Esophagus squamous epithelium (tissue), 5 donors: ENCODE data around the gene C22orf23. TPM values are rescaled to one million over a fixed set of nuclear protein-coding genes. Genes with fewer than 3 reads are reported as not detected.

Experiments used
- DNase-seq: peaks from one replicate; lab custom pipeline; 2025; lab: John Stamatoyannopoulos, UW
- H3K27ac ChIP-seq, 4 donors: fragments of 200-600 bp; sonication (generic); one replicate each; pipeline ENCODE4 v1.5.1; 2016 to 2019; ENCODE audit warnings: mild to moderate bottlenecking in 1 of 4
- H3K27me3 ChIP-seq, 4 donors: fragments of 200-600 bp; sonication (generic); 1 replicate in 3 of 4; 2 replicates in 1 of 4; pipeline versions ENCODE4 v1.5.1 to v1.6.0; 2017 to 2021; ENCODE audit warnings: antibody characterized with exemption in 1 of 4
- H3K36me3 ChIP-seq, 3 donors: fragments of 200-600 bp; sonication (generic); one replicate each; pipeline ENCODE4 v1.5.1; 2016 to 2019
- H3K4me1 ChIP-seq, 3 donors: fragments of 200-600 bp; sonication (generic); one replicate each; pipeline ENCODE4 v1.5.1; 2017 to 2019
- H3K4me3 ChIP-seq, 4 donors: fragments of 200-600 bp; sonication (generic); 1 replicate in 3 of 4; 2 replicates in 1 of 4; pipeline ENCODE4 v1.5.1; 2016 to 2019; ENCODE audit warnings: mild to moderate bottlenecking in 2 of 4, moderate library complexity in 1 of 4
- H3K9me3 ChIP-seq, 3 donors: fragments of 200-600 bp; sonication (generic); one replicate each; pipeline ENCODE4 v1.5.1; 2016 to 2019
- POLR2A ChIP-seq, 4 donors: fragments of 450-650 bp; IDR thresholded peaks; one replicate each; pipeline ENCODE4 v1.6.1; 2017; ENCODE audit warnings: antibody characterized with exemption in 4 of 4, mild to moderate bottlenecking in 4 of 4, moderate library complexity in 3 of 4
- WGBS, 2 donors: methylation state at CpG; one replicate each; pipeline ENCODE4 v1.1.5; 2018; 5-methylcytosine and 5-hydroxymethylcytosine counted together
- intact Hi-C: fragments of 100-400 bp; cut with DNase I; formaldehyde crosslinking; loops from one replicate; pipeline ENCODE4 v1.15.0; 2022
- total RNA-seq, 4 donors: library from RNA; depleted of rRNA; stranded (reverse); fragments of >200 nt; gene quantifications; one replicate each; pipeline ENCODE4 v1.1.0, GENCODE V29; 2016
- TF ChIP-seq, protein P1 (sequence below), 6 experiments: fragments of 450-650 bp in 4 of 6; fragments of 200-600 bp in 2 of 6; sonication (generic) in 2 of 6; IDR thresholded peaks; one replicate each; pipeline ENCODE4 v1.5.1; 2016 to 2019; ENCODE audit warnings: antibody characterized with exemption in 6 of 6, mild to moderate bottlenecking in 4 of 6, moderate library complexity in 4 of 6
- donor health status: DM: yes; HTN: yes; CAD: no.

C22orf23 gene
- total RNA-seq, 4 donors from 2014 or later, result 0.13 to 0.38 TPM; not detected in 2

DNA sequence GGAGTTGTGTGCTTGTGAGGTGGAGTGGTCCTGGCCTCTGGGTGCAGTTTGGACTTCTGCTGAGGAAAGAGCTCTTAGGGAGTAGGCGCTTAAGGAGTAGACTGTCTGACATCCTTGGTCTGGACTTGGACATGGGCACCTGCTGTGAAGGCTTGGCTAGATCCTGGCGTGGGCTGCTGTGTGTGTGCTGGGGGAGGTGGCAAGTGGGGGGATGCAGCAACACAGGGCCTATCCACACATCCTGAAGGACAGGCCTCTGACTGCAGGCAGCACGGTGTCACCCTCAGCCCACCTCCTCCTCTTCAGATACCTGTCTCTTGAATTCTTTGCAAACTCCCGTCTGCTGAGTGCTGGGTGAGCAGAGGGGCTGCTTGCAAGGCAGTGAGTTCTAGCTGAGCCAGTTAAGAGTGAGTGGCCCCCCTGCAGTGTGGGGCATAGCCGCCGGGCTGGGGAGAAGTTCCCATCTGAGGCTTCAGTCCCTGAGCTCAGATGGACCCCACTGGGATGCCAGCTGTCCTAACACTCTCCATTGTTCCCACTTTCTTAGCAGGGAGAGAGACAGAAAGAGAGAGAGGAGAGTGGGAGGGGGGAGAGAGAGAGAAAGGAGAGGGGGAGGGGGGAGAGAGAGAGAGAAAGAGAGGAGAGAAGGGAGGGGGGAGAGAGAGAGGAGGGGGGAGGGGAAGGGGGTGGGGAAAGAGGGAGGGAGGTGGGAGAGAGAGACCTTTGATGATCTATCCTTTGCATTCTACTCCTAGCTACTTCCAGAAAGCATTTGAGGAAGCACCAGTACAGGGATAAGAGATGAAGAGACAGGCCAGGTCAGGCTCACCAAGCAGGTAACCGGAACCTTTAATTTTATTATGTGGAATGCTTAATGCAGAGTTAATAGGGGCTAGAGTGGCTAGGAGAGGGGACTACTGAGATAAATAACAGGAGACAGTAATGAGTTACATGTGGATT lies 18.4 kb upstream of the C22orf23 start:
- intact Hi-C loops, result no loop called here
- 70 to 91% methylated on average over 3 to 6 of the region's 7 CpGs for WGBS, 2 donors
- Histone ChIP-seq H3K27ac (no peak overlapping the region), H3K36me3 (peaks cover 17 to 55% (median 21%) of the 10 kb centered on the region in 3 donors), H3K4me1 (peaks cover 0 to 7% (median 0%) of the 10 kb centered on the region in 3 donors), H3K4me3 (no peak overlapping the region), H3K27me3 (no peaks in the 10 kb centered on the region), H3K9me3 (no peaks in the 10 kb centered on the region)
- TF ChIP-seq, protein P1, sequence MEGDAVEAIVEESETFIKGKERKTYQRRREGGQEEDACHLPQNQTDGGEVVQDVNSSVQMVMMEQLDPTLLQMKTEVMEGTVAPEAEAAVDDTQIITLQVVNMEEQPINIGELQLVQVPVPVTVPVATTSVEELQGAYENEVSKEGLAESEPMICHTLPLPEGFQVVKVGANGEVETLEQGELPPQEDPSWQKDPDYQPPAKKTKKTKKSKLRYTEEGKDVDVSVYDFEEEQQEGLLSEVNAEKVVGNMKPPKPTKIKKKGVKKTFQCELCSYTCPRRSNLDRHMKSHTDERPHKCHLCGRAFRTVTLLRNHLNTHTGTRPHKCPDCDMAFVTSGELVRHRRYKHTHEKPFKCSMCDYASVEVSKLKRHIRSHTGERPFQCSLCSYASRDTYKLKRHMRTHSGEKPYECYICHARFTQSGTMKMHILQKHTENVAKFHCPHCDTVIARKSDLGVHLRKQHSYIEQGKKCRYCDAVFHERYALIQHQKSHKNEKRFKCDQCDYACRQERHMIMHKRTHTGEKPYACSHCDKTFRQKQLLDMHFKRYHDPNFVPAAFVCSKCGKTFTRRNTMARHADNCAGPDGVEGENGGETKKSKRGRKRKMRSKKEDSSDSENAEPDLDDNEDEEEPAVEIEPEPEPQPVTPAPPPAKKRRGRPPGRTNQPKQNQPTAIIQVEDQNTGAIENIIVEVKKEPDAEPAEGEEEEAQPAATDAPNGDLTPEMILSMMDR (IDR thresholded peaks at IDR 0.05), result no peak
- no peak for TF ChIP-seq POLR2A (IDR thresholded peaks at IDR 0.05)
- no peak for DNase-seq

DNA sequence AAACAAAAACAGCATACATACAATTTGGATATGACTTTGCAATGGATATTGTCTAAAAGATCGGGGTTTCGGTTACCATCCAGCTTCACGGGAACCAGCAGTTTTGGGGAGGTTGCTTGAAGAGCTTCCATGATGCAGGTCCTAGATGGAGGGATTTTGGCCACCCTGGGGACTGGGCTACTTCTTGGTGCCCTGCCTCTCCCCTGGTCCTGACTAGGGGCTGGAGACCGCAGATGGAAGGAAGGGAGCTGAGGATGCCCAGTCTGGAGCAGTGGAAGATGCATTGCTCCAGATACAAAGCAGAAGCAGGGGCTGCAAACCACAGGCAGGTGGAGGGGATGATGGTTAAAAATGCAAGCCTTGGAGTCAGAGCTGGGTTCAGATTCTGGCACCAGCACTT lies 17.5 kb upstream of the C22orf23 start:
- 98 to 99% methylated on average over 4 of the region's 4 CpGs for WGBS, 2 donors
- no peak for DNase-seq
- TF ChIP-seq POLR2A (IDR thresholded peaks at IDR 0.05), result no peak
- TF ChIP-seq, protein P1 (IDR thresholded peaks at IDR 0.05), result no peak
- H3K36me3 ChIP-seq, result peaks cover 21 to 56% (median 24%) of the 10 kb centered on the region in 3 donors
- intact Hi-C loops, result no loop called here
- H3K4me1 ChIP-seq, result peaks cover 0 to 7% (median 0%) of the 10 kb centered on the region in 3 donors
- H3K4me3 ChIP-seq, result no peak overlapping the region
- no peaks in the 10 kb centered on the region for H3K9me3 ChIP-seq
- no peaks in the 10 kb centered on the region for H3K27me3 ChIP-seq
- H3K27ac ChIP-seq, result no peak overlapping the region

DNA sequence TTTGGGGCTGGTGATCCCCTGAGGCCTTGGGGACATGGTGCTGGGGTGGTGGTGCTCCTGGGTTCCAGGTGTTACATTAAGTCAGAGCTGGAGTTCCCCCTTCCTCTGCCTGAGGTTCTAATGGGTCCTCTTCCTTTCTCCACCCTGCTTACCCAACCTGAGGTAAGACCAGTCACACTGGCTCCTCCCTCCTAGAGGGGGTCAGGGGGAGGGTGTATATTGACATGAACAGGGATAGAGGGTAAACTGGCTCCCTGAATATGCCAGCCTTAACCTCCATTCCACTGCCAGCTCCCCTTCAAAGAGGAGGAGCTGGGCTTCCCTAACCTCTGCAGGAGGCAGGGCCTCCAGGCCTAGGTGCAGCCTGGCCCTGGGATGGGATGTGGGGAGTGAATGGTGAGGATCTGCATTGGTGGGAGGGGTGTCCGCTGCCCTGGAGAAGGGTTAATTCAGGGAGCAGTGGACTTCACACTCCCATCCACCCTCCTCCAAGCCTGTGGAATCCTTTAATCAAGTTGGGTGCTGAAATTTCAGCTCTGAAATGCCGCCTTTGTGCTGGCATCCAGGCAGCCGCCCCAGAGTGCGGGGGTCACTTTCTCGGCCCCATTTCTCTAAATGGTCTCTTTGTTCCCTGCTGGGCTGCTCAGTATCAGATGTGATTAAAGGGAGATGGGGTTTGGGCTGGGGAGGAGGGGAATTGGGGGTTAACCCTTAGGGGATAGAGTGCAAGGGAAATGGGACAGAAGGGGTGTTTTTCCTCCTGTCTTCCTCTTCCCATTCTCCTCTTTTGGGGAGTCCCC lies 15.3 kb upstream of the C22orf23 start:
- DNase-seq, result no peak
- H3K4me1 ChIP-seq, result peaks cover 0 to 13% (median 0%) of the 10 kb centered on the region in 3 donors
- intact Hi-C loops, result loop anchor here (10.0 kb wide), 1 partner anchor 144 kb away; the partner anchor contains the start of gene GALR3
- peaks cover 21 to 65% (median 24%) of the 10 kb centered on the region in 3 donors for H3K36me3 ChIP-seq
- no peak overlapping the region for H3K27ac ChIP-seq
- no peak for TF ChIP-seq POLR2A (IDR thresholded peaks at IDR 0.05)
- TF ChIP-seq, protein P1 (IDR thresholded peaks at IDR 0.05), result no peak
- 70 to 93% methylated on average over 4 of the region's 5 CpGs for WGBS, 2 donors
- no peak overlapping the region for H3K4me3 ChIP-seq
- H3K27me3 ChIP-seq, result no peaks in the 10 kb centered on the region
- H3K9me3 ChIP-seq, result no peaks in the 10 kb centered on the region

DNA sequence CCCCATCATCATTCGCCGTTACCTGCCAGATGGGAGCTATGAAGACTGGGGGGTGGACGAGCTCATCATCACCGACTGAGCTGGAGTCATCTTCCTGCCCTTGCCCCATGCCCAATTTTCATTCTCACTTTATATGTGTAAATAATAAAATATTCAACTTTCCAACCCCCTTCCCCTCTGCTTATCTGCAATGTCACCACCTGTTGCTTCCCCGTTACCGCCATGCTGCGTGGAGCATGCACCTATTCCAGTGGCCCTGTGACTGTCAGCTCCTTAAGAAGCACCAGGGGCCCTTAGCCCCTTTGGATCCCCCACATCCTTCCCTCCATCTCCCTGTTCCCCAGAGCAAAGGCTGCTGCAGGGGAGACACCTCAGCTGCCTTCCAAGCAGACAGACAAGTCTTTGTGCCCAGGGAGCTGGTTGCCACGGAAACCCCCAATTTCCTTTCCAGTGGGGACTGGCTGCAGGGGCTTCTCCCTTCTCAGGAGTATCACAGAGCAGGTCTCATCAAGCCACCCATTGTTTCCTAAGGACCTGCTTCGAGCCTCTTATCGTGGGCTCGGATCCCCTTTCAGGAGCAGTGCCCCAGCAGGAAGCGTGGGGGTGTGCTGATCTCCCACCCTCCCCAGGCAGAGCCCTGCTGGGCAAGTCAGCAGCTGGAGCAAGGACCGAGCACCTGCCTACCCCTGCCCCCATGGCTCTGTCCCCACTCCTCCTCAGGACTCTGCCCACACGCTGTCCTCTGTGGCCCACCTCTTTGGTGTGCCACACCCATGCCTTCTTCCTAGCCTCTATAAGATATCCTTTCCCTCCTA lies 14.4 kb upstream of the C22orf23 start:
- intact Hi-C loops, result loop anchor here (10.0 kb wide), 1 partner anchor 143 kb away; the partner anchor contains the start of gene GALR3
- WGBS, 2 donors, result 91 to 95% methylated on average over 8 to 10 of the region's 14 CpGs
- H3K4me3 ChIP-seq, result no peak overlapping the region
- H3K4me1 ChIP-seq, result peaks cover 0 to 13% (median 0%) of the 10 kb centered on the region in 3 donors
- H3K27me3 ChIP-seq, result no peaks in the 10 kb centered on the region
- DNase-seq, result no peak
- H3K36me3 ChIP-seq, result peaks cover 21 to 68% (median 24%) of the 10 kb centered on the region in 3 donors
- no peak overlapping the region for H3K27ac ChIP-seq
- no peaks in the 10 kb centered on the region for H3K9me3 ChIP-seq
- TF ChIP-seq, protein P1 (IDR thresholded peaks at IDR 0.05), result no peak
- no peak for TF ChIP-seq POLR2A (IDR thresholded peaks at IDR 0.05)
